Astrocyte (in vitro differentiated cells and primary cell): ENCODE measurements around the gene XPO6. TPM values are rescaled to one million over a fixed set of nuclear protein-coding genes. Genes with fewer than 3 reads are reported as not detected.

Experiments
- DNase-seq: peaks from one replicate; pipeline ENCODE4 v3.0.0-alpha.2; 2010; ENCODE audit warnings: low read depth
- FAIRE-seq: peaks from 2 replicates; lab custom pipeline; 2011; peaks lifted over from hg19 to GRCh38; lab: Jason Lieb, UNC
- H2AFZ ChIP-seq: 2 replicates; pipeline ENCODE4 v1.6.0; 2012; ENCODE audit warnings: low read depth, low read length, inconsistent platforms
- H3K27ac ChIP-seq: 2 replicates; pipeline ENCODE4 v1.5.1; 2011; ENCODE audit warnings: low read depth, low read length, inconsistent platforms
- H3K27me3 ChIP-seq: 2 replicates; pipeline ENCODE4 v1.6.0; 2011; ENCODE audit warnings: low read length, inconsistent platforms; ENCODE audit not compliant: insufficient read depth
- H3K36me3 ChIP-seq: 2 replicates; pipeline ENCODE4 v1.5.1; 2011; ENCODE audit warnings: low read length, inconsistent platforms; ENCODE audit not compliant: insufficient read depth
- H3K4me1 ChIP-seq: 2 replicates; pipeline ENCODE4 v1.5.1; 2011; ENCODE audit warnings: low read length, inconsistent platforms; ENCODE audit not compliant: insufficient read depth
- H3K4me2 ChIP-seq: 2 replicates; pipeline ENCODE4 v1.6.0; 2012; ENCODE audit warnings: low read length, inconsistent platforms
- H3K4me3 ChIP-seq: 2 replicates; pipeline ENCODE4 v1.5.1; 2011; ENCODE audit warnings: low read depth, mild to moderate bottlenecking, low read length, inconsistent platforms; ENCODE audit not compliant: insufficient read depth
- H3K79me2 ChIP-seq: 2 replicates; pipeline ENCODE4 v1.6.0; 2012; ENCODE audit warnings: mild to moderate bottlenecking, low read length, inconsistent platforms; ENCODE audit not compliant: insufficient read depth
- H3K9ac ChIP-seq: 2 replicates; pipeline ENCODE4 v1.6.0; 2012; ENCODE audit warnings: mild to moderate bottlenecking, low read length, inconsistent platforms
- H3K9me3 ChIP-seq: 2 replicates; pipeline ENCODE4 v1.5.1; 2012; ENCODE audit warnings: low read depth, mild to moderate bottlenecking, low read length, inconsistent platforms; ENCODE audit not compliant: insufficient read depth
- H4K20me1 ChIP-seq: 2 replicates; pipeline ENCODE4 v1.6.0; 2012; ENCODE audit warnings: low read length, inconsistent platforms; ENCODE audit not compliant: insufficient read depth
- H3K27ac Mint-ChIP-seq: one replicate; pipeline ENCODE4 v1.8.0; 2021; ENCODE audit warnings: mild to moderate bottlenecking, mixed read lengths; ENCODE audit not compliant: unreplicated experiment
- H3K27me3 Mint-ChIP-seq: one replicate; pipeline ENCODE4 v1.8.0; 2021; ENCODE audit warnings: low read depth, mixed read lengths; ENCODE audit not compliant: unreplicated experiment
- H3K36me3 Mint-ChIP-seq: one replicate; pipeline ENCODE4 v1.8.0; 2021; ENCODE audit warnings: low read depth, mixed read lengths; ENCODE audit not compliant: unreplicated experiment
- H3K4me1 Mint-ChIP-seq: one replicate; pipeline ENCODE4 v1.8.0; 2021; ENCODE audit warnings: low read depth, mixed read lengths; ENCODE audit not compliant: unreplicated experiment
- H3K4me3 Mint-ChIP-seq: one replicate; pipeline ENCODE4 v1.8.0; 2021; ENCODE audit warnings: mild to moderate bottlenecking, moderate library complexity, mixed read lengths; ENCODE audit not compliant: unreplicated experiment
- H3K9me3 Mint-ChIP-seq: one replicate; pipeline ENCODE4 v1.8.0; 2021; ENCODE audit warnings: mild to moderate bottlenecking, mixed read lengths; ENCODE audit not compliant: unreplicated experiment
- CTCF ChIP-seq: IDR thresholded peaks from 2 replicates; pipeline ENCODE4 v1.5.1; 2011; ENCODE audit warnings: low read depth, mild to moderate bottlenecking, inconsistent platforms, low read length, moderate library complexity; ENCODE audit not compliant: insufficient read depth
- EZH2 ChIP-seq: IDR thresholded peaks from 2 replicates; pipeline ENCODE4 v1.6.1; 2012; ENCODE audit warnings: mild to moderate bottlenecking, low read length, inconsistent platforms; ENCODE audit not compliant: insufficient read depth
- total RNA-seq: library from RNA; stranded (reverse); gene quantifications from 2 replicates; pipeline ENCODE4 v1.2.1, GENCODE V29; 2021

XPO6 gene
- total RNA-seq, 1 donor from 2014 or later = 135 TPM

- no peaks in the 10 kb centered on the region for H4K20me1 ChIP-seq
- H3K4me1 ChIP-seq = peaks cover 5% of the 10 kb centered on the region
- no peak overlapping the region for H3K4me2 ChIP-seq
- H3K36me3 Mint-ChIP-seq = no peaks in the 10 kb centered on the region
- no peak for DNase-seq
- no peak overlapping the region for H2AFZ ChIP-seq
- no peaks in the 10 kb centered on the region for H3K79me2 ChIP-seq
- TF ChIP-seq CTCF (no peak), EZH2 (no peak)
- H3K4me3 Mint-ChIP-seq = peak overlapping the region; percentile 75
- peaks cover under 1% of the 10 kb centered on the region for H3K9me3 Mint-ChIP-seq
- no peak overlapping the region for H3K9ac ChIP-seq
- H3K4me1 Mint-ChIP-seq = peaks cover 10% of the 10 kb centered on the region
- H3K27ac ChIP-seq = no peak overlapping the region
- no peak overlapping the region for H3K4me3 ChIP-seq
- H3K36me3 ChIP-seq = no peaks in the 10 kb centered on the region
- peaks cover 35% of the 10 kb centered on the region for H3K27me3 ChIP-seq
- peaks cover 37% of the 10 kb centered on the region for H3K27me3 Mint-ChIP-seq
- H3K9me3 ChIP-seq = no peaks in the 10 kb centered on the region
- no peak for FAIRE-seq
- H3K27ac Mint-ChIP-seq = peak overlapping the region; percentile 38
Observed at GRCh38 chr16:28259781-28260150, 48.0 kb upstream of the XPO6 start.

- peak; percentile 0 for TF ChIP-seq EZH2
- TF ChIP-seq CTCF = no peak
- no peak overlapping the region for H3K4me3 ChIP-seq
Observed at GRCh38 chr16:28259091-28259780, 47.5 kb upstream of the XPO6 start.

GRCh38 chr16:28258567-28258966, 46.8 kb upstream of the XPO6 start:
- Histone ChIP-seq H3K4me3 (no peak overlapping the region), H3K9ac (no peak overlapping the region)
- peaks cover 3% of the 10 kb centered on the region for H3K9me3 Mint-ChIP-seq

More at GRCh38 chr16:28259091-28259780, 47.5 kb upstream of the XPO6 start:
- H3K4me3 Mint-ChIP-seq = peak overlapping the region; percentile 75
- no peak for FAIRE-seq
- Histone ChIP-seq H2AFZ (no peak overlapping the region), H3K36me3 (no peaks in the 10 kb centered on the region), H3K9me3 (no peaks in the 10 kb centered on the region), H3K79me2 (no peaks in the 10 kb centered on the region), H3K27ac (no peak overlapping the region), H3K4me2 (no peak overlapping the region), H3K9ac (no peak overlapping the region), H4K20me1 (no peaks in the 10 kb centered on the region), H3K4me1 (peaks cover 5% of the 10 kb centered on the region), H3K27me3 (peaks cover 35% of the 10 kb centered on the region)
- peaks cover 3% of the 10 kb centered on the region for H3K9me3 Mint-ChIP-seq
- peak overlapping the region; percentile 26 for H3K27ac Mint-ChIP-seq
- DNase-seq = no peak
- H3K36me3 Mint-ChIP-seq = no peaks in the 10 kb centered on the region
- H3K4me1 Mint-ChIP-seq = peaks cover 10% of the 10 kb centered on the region
- peaks cover 35% of the 10 kb centered on the region for H3K27me3 Mint-ChIP-seq

More at GRCh38 chr16:28258567-28258966, 46.8 kb upstream of the XPO6 start:
- no peak overlapping the region for H3K27ac ChIP-seq
- H3K27me3 ChIP-seq = peaks cover 33% of the 10 kb centered on the region
- no peaks in the 10 kb centered on the region for H3K36me3 ChIP-seq
- peak overlapping the region; percentile 18 for H2AFZ ChIP-seq
- FAIRE-seq = no peak
- no peaks in the 10 kb centered on the region for H3K79me2 ChIP-seq
- H3K4me2 ChIP-seq = peak overlapping the region; percentile 72
- Mint-ChIP-seq H3K27ac (no peak overlapping the region), H3K4me1 (peaks cover 10% of the 10 kb centered on the region), H3K36me3 (no peaks in the 10 kb centered on the region), H3K4me3 (no peak overlapping the region), H3K27me3 (peaks cover 29% of the 10 kb centered on the region)
- H3K9me3 ChIP-seq = no peaks in the 10 kb centered on the region
- H3K4me1 ChIP-seq = peaks cover 5% of the 10 kb centered on the region
- peak; percentile 8 for DNase-seq
- TF ChIP-seq EZH2 (peak; percentile 49), CTCF (no peak)
- no peaks in the 10 kb centered on the region for H4K20me1 ChIP-seq
